HFF-Myc (cell line): ENCODE measurements around the gene RABGEF1.
"Not testable (repeated sequence)": the region's sequence is repeated elsewhere in the genome, so short reads cannot be mapped to it uniquely, and the experiment has no call there.

Experiments used
- DNase-seq: peaks from one replicate; pipeline ENCODE4 v3.0.0-alpha.2; 2011; ENCODE audit warnings: low read depth; ENCODE audit errors: extremely low read depth
- H3K4me3 ChIP-seq: replicated peaks from 2 replicates; pipeline ENCODE4 v1.5.1; 2011; ENCODE audit warnings: low read depth, mild to moderate bottlenecking, control low read depth, low read length
- TF ChIP-seq, protein P1 (sequence below): IDR thresholded peaks from 2 replicates; pipeline ENCODE4 v1.5.1; 2012; ENCODE audit warnings: mild to moderate bottlenecking, low read depth, low read length, control low read depth; ENCODE audit errors: missing control alignments

Gene RABGEF1

GRCh38 chr7:66778201-66778600 is 37.7 kb downstream of the RABGEF1 start:
- TF ChIP-seq, protein P1, sequence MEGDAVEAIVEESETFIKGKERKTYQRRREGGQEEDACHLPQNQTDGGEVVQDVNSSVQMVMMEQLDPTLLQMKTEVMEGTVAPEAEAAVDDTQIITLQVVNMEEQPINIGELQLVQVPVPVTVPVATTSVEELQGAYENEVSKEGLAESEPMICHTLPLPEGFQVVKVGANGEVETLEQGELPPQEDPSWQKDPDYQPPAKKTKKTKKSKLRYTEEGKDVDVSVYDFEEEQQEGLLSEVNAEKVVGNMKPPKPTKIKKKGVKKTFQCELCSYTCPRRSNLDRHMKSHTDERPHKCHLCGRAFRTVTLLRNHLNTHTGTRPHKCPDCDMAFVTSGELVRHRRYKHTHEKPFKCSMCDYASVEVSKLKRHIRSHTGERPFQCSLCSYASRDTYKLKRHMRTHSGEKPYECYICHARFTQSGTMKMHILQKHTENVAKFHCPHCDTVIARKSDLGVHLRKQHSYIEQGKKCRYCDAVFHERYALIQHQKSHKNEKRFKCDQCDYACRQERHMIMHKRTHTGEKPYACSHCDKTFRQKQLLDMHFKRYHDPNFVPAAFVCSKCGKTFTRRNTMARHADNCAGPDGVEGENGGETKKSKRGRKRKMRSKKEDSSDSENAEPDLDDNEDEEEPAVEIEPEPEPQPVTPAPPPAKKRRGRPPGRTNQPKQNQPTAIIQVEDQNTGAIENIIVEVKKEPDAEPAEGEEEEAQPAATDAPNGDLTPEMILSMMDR: no peak
- DNase-seq: no peak
- no peak overlapping the region for H3K4me3 ChIP-seq

- H3K4me3 ChIP-seq: no peak overlapping the region
- TF ChIP-seq, protein P1: no peak
Measured at GRCh38 chr7:66779669-66780409, 39.3 kb downstream of the RABGEF1 start.

DNA sequence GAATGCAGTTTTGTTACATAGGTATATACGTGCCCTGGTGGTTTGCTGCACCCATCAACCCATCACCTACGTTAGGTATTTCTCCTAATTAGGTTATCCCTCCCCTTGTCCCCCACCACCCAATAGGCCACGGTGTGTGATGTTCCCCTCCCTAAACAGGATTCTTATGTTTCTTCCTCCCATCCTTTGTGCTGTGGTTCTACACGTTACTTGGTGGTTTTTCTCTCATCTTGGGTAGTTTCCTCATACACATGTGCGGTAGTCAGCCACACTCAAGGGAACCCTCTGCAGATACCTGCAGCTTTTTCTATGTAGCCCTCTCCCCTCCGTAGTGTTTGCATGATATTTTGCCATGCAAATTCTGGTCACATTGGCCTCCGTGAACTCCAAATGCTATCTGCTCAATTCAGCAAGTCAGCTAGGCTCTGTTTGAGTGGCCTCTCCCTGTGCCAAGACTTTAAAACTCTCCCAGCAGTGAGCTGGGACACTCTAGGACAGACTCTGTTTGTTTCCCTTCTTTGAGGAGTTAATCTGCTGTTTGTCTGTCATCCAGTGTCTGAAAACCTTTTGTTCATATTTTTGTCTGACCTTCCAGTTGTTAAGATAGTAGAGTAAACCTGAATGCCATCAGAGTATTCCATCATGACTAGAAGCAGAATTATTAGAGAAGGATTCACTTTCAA is 41.0 kb downstream of the RABGEF1 start:
- no peak for DNase-seq
- TF ChIP-seq, protein P1: no peak
- no peak overlapping the region for H3K4me3 ChIP-seq

More at GRCh38 chr7:66779669-66780409, 39.3 kb downstream of the RABGEF1 start:
- DNase-seq: no peak

GRCh38 chr7:66782875-66783274 is 42.3 kb downstream of the RABGEF1 start:
- DNase-seq, H3K4me3 ChIP-seq: not testable (repeated sequence)

DNA sequence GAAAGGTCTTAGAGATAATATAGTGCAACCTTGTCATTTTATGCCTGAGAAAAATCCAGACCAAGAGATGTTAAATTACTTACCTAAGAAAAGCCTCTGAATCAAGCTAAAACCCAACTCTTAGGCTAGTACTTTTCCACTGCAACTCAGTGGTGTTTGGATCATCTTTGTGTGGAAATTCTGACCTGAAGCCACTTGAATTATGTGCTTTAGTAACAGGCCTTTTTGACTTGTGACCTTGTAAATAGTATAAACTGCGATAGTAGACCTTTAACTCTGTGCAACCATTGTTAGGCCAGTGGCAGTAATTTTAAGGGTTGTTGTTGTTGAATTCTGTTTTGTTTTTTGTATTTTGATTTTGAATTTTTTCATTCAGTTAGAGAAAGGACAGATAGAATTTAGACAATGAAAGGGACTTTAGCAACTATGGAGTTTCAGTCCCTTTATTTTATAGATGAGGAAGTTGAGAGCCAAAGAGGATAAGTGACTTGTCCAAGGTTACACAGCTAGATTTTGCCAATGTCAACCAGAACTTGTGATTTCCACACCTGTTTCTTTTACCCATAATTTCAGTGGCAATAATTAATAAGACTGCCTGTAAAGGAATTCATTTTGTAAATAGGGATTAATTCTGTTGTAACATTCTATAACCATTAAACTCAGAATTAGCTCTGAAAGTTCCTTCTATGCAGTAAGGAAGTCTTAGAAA is 43.5 kb downstream of the RABGEF1 start:
- not testable (repeated sequence) for H3K4me3 ChIP-seq, DNase-seq

GRCh38 chr7:66790196-66790595 is 49.7 kb downstream of the RABGEF1 start:
- DNase-seq: no peak
- no peak overlapping the region for H3K4me3 ChIP-seq
- TF ChIP-seq, protein P1: no peak

- TF ChIP-seq, protein P1: no peak
- DNase-seq: no peak
- no peak overlapping the region for H3K4me3 ChIP-seq
Measured at GRCh38 chr7:66790725-66791124, 50.2 kb downstream of the RABGEF1 start.
